ENCODE measurements around the gene SOX30. TPM values are rescaled to one million over a fixed set of nuclear protein-coding genes. Genes with fewer than 3 reads are reported as not detected.

The SOX30 gene
- polyA plus RNA-seq, 2 of the 4 experiments (the other 2 are of a cell fraction) = 0.08 to 0.10 TPM

DNA sequence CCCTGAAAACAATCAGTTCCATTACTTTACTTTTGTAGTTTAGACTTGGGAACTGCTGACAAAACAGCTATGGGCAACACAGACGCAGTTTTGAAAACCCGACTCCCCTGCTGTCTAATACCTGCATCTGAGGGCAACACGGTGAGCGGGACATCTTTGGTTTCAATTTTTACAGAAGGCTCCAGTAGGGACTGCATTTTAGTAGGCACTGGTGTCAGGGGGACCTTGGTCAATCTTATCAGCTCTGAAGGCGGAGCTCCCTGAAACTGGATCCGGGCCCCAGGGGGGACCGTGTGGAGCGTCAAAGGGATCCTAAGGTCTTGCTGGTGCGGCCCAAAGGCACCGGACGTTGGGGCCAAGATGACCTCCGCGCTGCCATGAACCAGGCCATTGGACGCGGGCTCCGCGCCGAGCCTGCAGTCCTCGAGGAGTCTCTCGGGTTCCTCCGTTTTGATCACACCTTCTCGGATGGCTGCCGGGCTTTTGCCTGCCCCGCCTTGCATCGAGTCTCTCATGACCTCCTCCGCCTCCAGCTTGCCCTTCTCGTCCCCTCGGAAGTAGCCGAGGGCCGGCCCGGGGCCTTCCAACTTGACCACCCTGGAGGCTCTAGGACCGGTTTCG, 1.1 kb downstream of the SOX30 start:
- TF ChIP-seq, protein P1, sequence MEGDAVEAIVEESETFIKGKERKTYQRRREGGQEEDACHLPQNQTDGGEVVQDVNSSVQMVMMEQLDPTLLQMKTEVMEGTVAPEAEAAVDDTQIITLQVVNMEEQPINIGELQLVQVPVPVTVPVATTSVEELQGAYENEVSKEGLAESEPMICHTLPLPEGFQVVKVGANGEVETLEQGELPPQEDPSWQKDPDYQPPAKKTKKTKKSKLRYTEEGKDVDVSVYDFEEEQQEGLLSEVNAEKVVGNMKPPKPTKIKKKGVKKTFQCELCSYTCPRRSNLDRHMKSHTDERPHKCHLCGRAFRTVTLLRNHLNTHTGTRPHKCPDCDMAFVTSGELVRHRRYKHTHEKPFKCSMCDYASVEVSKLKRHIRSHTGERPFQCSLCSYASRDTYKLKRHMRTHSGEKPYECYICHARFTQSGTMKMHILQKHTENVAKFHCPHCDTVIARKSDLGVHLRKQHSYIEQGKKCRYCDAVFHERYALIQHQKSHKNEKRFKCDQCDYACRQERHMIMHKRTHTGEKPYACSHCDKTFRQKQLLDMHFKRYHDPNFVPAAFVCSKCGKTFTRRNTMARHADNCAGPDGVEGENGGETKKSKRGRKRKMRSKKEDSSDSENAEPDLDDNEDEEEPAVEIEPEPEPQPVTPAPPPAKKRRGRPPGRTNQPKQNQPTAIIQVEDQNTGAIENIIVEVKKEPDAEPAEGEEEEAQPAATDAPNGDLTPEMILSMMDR (IDR thresholded peaks at IDR 0.05) = no peak
- TF ChIP-seq, protein P2, sequence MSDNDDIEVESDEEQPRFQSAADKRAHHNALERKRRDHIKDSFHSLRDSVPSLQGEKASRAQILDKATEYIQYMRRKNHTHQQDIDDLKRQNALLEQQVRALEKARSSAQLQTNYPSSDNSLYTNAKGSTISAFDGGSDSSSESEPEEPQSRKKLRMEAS (IDR thresholded peaks at IDR 0.05) = no peak
- TF ChIP-seq RNF2 (IDR thresholded peaks at IDR 0.05; ENCODE audit: borderline replicate concordance, low read depth) = no peak
- TF ChIP-seq, protein P3, sequence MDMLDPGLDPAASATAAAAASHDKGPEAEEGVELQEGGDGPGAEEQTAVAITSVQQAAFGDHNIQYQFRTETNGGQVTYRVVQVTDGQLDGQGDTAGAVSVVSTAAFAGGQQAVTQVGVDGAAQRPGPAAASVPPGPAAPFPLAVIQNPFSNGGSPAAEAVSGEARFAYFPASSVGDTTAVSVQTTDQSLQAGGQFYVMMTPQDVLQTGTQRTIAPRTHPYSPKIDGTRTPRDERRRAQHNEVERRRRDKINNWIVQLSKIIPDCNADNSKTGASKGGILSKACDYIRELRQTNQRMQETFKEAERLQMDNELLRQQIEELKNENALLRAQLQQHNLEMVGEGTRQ (IDR thresholded peaks at IDR 0.05) = no peak
- ATAC-seq (no peak), FAIRE-seq (no peak), DNase-seq (ENCODE audit: low read depth in 1 of 2, low spot score in 1 of 2) (no peak)
- ChIA-PET POLR2A (no interaction called here), CTCF (interaction anchor here (0.6 to 1.1 kb wide), 3 partner anchors 13 to 175 kb away, joined by 3 read pairs; partner anchors contain the start of gene ADAM19)
- 84% methylated on average over 33 of the region's 33 CpGs for WGBS (ENCODE audit: missing lambda C conversion rate)
- Histone ChIP-seq H3K4me2 (no peak overlapping the region), H3K4me1 (no peaks in the 10 kb centered on the region), H3K27ac (no peak overlapping the region), H3K4me3 (no peak overlapping the region), H3K9me3 (peaks cover 19% of the 10 kb centered on the region; the same call in 2 of the 3 replicates)

DNA sequence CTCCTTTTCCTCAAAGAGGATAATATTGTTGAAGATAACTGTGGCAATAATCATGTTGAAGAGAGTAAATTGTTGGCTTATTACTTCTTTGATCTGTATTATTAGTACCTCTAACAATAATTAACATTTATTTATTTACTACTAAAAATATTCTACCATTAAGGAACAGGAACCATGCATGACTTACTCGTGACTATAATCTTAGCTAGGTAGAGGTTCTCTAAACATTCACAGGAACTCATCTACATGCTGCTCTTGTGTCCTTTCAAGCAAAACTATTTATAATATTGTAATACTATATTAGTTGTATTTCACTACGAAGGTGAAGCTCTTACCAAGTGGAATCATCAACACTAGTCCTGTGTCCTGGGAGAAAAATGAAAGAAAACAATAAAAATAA, 3.1 kb downstream of the SOX30 start:
- no peaks in the 10 kb centered on the region for H3K4me1 ChIP-seq
- POLR2A ChIA-PET = no interaction called here
- CTCF ChIA-PET = no interaction called here
- WGBS (ENCODE audit: missing lambda C conversion rate) = 36% methylated on average over 2 of the region's 2 CpGs
- no peak overlapping the region for H3K4me3 ChIP-seq
- no peak for DNase-seq (ENCODE audit: low read depth in 1 of 2, low spot score in 1 of 2)
- no peak overlapping the region for H3K27ac ChIP-seq
- no peak for ATAC-seq
- H3K9me3 ChIP-seq = peaks cover 15% of the 10 kb centered on the region; the same call in 1 of the 3 replicates
- H3K4me2 ChIP-seq = no peak overlapping the region
- no peak for TF ChIP-seq SMC3 (IDR thresholded peaks at IDR 0.05)
- TF ChIP-seq, protein P4, sequence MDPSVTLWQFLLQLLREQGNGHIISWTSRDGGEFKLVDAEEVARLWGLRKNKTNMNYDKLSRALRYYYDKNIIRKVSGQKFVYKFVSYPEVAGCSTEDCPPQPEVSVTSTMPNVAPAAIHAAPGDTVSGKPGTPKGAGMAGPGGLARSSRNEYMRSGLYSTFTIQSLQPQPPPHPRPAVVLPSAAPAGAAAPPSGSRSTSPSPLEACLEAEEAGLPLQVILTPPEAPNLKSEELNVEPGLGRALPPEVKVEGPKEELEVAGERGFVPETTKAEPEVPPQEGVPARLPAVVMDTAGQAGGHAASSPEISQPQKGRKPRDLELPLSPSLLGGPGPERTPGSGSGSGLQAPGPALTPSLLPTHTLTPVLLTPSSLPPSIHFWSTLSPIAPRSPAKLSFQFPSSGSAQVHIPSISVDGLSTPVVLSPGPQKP (IDR thresholded peaks at IDR 0.05; ENCODE audit: low read depth, low read length) = no peak
- no peak for FAIRE-seq

DNA sequence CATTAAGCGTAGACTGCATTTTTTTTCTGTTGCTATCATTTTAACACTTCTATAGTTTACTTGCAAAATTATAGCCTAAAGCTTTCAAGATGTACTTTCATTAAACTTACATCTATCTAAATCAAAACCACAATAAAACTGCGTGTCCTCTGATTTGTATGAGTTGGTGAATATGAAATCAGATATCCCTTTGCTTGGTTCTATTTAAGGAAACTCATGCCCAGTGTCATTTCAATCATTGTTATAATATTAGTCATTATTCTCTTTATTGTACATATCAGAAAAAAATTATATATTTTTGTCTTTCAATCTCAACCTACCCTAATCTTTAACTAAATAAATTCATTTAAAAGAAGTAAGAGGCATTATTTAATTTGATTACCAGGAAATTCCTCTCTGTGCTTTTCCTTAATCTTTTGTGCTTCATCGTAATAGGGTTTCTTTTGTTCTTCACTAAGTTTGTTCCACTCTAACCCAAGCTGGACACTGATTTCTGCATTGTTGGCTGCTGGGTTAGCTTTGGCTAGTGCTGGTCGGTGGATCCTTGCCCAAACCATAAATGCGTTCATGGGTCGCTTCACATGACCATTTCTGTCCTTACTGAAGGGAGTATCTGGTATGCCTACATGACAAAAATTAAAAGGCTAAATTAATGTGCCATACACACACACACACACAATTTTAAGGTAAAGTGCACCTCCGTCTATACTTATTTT, 3.8 kb downstream of the SOX30 start:
- no peak overlapping the region for H3K4me2 ChIP-seq
- peaks cover 12% of the 10 kb centered on the region; the same call in 1 of the 3 replicates for H3K9me3 ChIP-seq
- ChIA-PET CTCF (no interaction called here), POLR2A (no interaction called here)
- H3K4me1 ChIP-seq = no peaks in the 10 kb centered on the region
- FAIRE-seq = no peak
- no peak overlapping the region for H3K27ac ChIP-seq
- 71% methylated on average over 7 of the region's 7 CpGs for WGBS (ENCODE audit: missing lambda C conversion rate)
- DNase-seq (ENCODE audit: low read depth in 1 of 2, low spot score in 1 of 2) = no peak
- ATAC-seq = no peak
- no peak overlapping the region for H3K4me3 ChIP-seq
- TF ChIP-seq RCOR1 (IDR thresholded peaks at IDR 0.05; ENCODE audit: low read depth, low read length) = no peak
- TF ChIP-seq KDM1A (IDR thresholded peaks at IDR 0.05; ENCODE audit: low read depth) = no peak
- no peak for TF ChIP-seq ZNF302 (CRISPR knock-in tag; IDR thresholded peaks at IDR 0.05)
- TF ChIP-seq, protein P5, sequence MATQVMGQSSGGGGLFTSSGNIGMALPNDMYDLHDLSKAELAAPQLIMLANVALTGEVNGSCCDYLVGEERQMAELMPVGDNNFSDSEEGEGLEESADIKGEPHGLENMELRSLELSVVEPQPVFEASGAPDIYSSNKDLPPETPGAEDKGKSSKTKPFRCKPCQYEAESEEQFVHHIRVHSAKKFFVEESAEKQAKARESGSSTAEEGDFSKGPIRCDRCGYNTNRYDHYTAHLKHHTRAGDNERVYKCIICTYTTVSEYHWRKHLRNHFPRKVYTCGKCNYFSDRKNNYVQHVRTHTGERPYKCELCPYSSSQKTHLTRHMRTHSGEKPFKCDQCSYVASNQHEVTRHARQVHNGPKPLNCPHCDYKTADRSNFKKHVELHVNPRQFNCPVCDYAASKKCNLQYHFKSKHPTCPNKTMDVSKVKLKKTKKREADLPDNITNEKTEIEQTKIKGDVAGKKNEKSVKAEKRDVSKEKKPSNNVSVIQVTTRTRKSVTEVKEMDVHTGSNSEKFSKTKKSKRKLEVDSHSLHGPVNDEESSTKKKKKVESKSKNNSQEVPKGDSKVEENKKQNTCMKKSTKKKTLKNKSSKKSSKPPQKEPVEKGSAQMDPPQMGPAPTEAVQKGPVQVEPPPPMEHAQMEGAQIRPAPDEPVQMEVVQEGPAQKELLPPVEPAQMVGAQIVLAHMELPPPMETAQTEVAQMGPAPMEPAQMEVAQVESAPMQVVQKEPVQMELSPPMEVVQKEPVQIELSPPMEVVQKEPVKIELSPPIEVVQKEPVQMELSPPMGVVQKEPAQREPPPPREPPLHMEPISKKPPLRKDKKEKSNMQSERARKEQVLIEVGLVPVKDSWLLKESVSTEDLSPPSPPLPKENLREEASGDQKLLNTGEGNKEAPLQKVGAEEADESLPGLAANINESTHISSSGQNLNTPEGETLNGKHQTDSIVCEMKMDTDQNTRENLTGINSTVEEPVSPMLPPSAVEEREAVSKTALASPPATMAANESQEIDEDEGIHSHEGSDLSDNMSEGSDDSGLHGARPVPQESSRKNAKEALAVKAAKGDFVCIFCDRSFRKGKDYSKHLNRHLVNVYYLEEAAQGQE (IDR thresholded peaks at IDR 0.05) = no peak
- TF ChIP-seq CBX2 (IDR thresholded peaks at IDR 0.05; ENCODE audit: borderline replicate concordance, low read depth) = no peak
- TF ChIP-seq NPAS2 (CRISPR knock-in tag; IDR thresholded peaks at IDR 0.05; ENCODE audit: borderline replicate concordance) = no peak
- TF ChIP-seq HOXA7 (CRISPR knock-in tag; IDR thresholded peaks at IDR 0.05) = no peak
- TF ChIP-seq, protein P6, sequence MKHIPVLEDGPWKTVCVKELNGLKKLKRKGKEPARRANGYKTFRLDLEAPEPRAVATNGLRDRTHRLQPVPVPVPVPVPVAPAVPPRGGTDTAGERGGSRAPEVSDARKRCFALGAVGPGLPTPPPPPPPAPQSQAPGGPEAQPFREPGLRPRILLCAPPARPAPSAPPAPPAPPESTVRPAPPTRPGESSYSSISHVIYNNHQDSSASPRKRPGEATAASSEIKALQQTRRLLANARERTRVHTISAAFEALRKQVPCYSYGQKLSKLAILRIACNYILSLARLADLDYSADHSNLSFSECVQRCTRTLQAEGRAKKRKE (CRISPR knock-in tag; IDR thresholded peaks at IDR 0.05; ENCODE audit: low read depth) = no peak
- no peak for TF ChIP-seq EHMT2 (IDR thresholded peaks at IDR 0.05; ENCODE audit: low read depth)
- TF ChIP-seq NR3C1 (IDR thresholded peaks at IDR 0.05) = no peak
- no peak for TF ChIP-seq GATA3 (IDR thresholded peaks at IDR 0.05; ENCODE audit: borderline replicate concordance)
- TF ChIP-seq POLR2AphosphoS2 (conservative IDR thresholded peaks at IDR 0.05; ENCODE audit: low read length) = no peak
- no peak for TF ChIP-seq BHLHE40 (IDR thresholded peaks at IDR 0.05; ENCODE audit: low read depth, low read length)
- TF ChIP-seq RFX5 (IDR thresholded peaks at IDR 0.05) = no peak
- TF ChIP-seq NFE2L2 (conservative IDR thresholded peaks at IDR 0.05; ENCODE audit: low read length) = no peak
- TF ChIP-seq ZFP36 (IDR thresholded peaks at IDR 0.05; ENCODE audit: borderline replicate concordance, partially characterized antibody) = no peak
- no peak for TF ChIP-seq CBX8 (IDR thresholded peaks at IDR 0.05)
- TF ChIP-seq CHD4 (IDR thresholded peaks at IDR 0.05; ENCODE audit: borderline replicate concordance) = no peak
- TF ChIP-seq ZSCAN20 (CRISPR knock-in tag; IDR thresholded peaks at IDR 0.05) = no peak

Measured in A549 (cell line).